GM12801 (cell line): Measurements from ENCODE around the gene MUC5B.

Experiments
- CTCF ChIP-seq: IDR thresholded peaks from one replicate; pipeline ENCODE4 v1.5.1; 2011; ENCODE audit warnings: control low read depth; ENCODE audit not compliant: insufficient read length; ENCODE audit errors: extremely low read depth

MUC5B gene

GRCh38 chr11:1181853-1182535 lies 40.9 kb upstream of the MUC5B start:
- TF ChIP-seq CTCF: no peak

DNA sequence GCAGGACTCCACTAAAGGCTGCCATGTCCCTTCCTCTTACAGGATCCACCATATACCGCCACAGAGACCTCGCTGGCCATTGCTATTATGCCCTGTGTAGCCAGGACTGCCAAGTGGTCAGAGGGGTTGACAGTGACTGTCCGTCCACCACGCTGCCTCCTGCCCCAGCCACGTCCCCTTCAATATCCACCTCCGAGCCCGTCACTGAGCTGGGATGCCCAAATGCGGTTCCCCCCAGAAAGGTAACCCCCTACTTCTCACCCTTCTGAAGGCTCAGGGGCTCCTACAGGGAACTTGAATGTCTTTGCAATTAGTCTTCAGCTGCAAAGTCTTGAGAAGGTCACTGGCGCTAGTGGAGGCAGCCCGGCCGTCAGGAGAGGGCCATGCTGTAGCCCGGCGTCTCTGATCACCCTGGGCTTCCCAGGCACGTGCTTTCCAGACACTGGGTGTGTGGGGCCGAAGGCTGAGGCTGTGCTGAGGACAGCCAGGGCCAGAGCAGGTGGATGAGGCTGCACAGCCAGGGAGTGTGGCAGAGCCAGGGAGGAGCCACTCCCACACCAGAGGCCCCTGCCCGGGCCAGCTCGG lies 30.0 kb upstream of the MUC5B start:
- no peak for TF ChIP-seq CTCF

- TF ChIP-seq CTCF: no peak
These were observed 29.3 kb upstream of the MUC5B start for GRCh38 chr11:1193326-1194230.

DNA sequence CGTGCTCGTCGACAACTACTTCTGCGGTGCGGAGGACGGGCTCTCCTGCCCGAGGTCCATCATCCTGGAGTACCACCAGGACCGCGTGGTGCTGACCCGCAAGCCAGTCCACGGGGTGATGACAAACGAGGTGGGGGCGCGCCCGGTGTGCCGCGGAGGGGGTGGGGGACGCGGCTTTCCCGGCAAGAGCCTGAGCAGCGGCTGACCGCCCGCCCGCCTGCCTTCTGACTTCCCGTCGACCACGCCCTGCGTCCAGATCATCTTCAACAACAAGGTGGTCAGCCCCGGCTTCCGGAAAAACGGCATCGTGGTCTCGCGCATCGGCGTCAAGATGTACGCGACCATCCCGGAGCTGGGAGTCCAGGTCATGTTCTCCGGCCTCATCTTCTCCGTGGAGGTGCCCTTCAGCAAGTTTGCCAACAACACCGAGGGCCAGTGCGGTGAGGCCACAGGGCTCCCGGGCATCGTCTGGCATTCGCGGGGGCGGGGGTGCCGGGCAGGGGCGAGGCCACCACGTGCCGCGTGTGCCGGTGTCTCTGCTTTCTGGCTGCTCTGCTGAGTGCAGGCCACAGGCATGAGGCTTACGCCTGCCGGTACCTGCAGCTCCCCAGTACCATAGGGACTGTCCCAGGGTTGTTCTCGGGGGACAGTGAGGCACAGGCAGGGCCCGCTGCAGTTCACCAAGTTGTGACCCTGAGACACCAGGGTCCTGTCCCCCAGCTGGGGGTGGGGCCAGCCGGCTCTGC lies 28.5 kb upstream of the MUC5B start:
- TF ChIP-seq CTCF: no peak

- TF ChIP-seq CTCF: no peak
These were observed 27.7 kb upstream of the MUC5B start for GRCh38 chr11:1194977-1195681.

GRCh38 chr11:1195682-1196515 lies 27.0 kb upstream of the MUC5B start:
- no peak for TF ChIP-seq CTCF
